Stimulated activated CD4-positive, alpha-beta T cell treated with anti-CD3 and anti-CD28 coated beads, TNF-alpha, amount 100 ng/mL, for 4 hours (primary cell): ENCODE results near the gene ENTPD6.

Source experiments
- DNase-seq, 3 experiments: peaks; one replicate each; pipeline ENCODE4 v3.0.0-alpha.2; 2020; ENCODE audit warnings: low read depth in 3 of 3

ENTPD6 gene

GRCh38 chr20:25209400-25209799, 13.9 kb downstream of the ENTPD6 start:
- DNase-seq = no peak

GRCh38 chr20:25209911-25210310, 14.4 kb downstream of the ENTPD6 start:
- DNase-seq = no peak

GRCh38 chr20:25211273-25211672, 15.8 kb downstream of the ENTPD6 start:
- no peak for DNase-seq

GRCh38 chr20:25212242-25212641, 16.7 kb downstream of the ENTPD6 start:
- no peak for DNase-seq

GRCh38 chr20:25213566-25214425, 18.3 kb downstream of the ENTPD6 start:
- DNase-seq = no peak

- DNase-seq = no peak
These were observed 18.9 kb downstream of the ENTPD6 start for GRCh38 chr20:25214426-25214790.

GRCh38 chr20:25214819-25215218, 19.3 kb downstream of the ENTPD6 start:
- no peak for DNase-seq

GRCh38 chr20:25215521-25215920, 20.0 kb downstream of the ENTPD6 start:
- no peak for DNase-seq

GRCh38 chr20:25216199-25216945, 20.9 kb downstream of the ENTPD6 start:
- no peak for DNase-seq

GRCh38 chr20:25217161-25218108, 21.9 kb downstream of the ENTPD6 start:
- no peak for DNase-seq

- DNase-seq = no peak
These were observed 22.6 kb downstream of the ENTPD6 start for GRCh38 chr20:25218109-25218486.

GRCh38 chr20:25218492-25218891, 23.0 kb downstream of the ENTPD6 start:
- DNase-seq = no peak

- no peak for DNase-seq
These were observed 23.9 kb downstream of the ENTPD6 start for GRCh38 chr20:25219365-25219764.

- DNase-seq = no peak
These were observed 24.7 kb downstream of the ENTPD6 start for GRCh38 chr20:25220021-25220730.

- no peak for DNase-seq
These were observed 25.5 kb downstream of the ENTPD6 start for GRCh38 chr20:25220810-25221591.

- DNase-seq = no peak
These were observed 26.3 kb downstream of the ENTPD6 start for GRCh38 chr20:25221592-25222460.

- no peak for DNase-seq
These were observed 27.1 kb downstream of the ENTPD6 start for GRCh38 chr20:25222461-25223178.

- no peak for DNase-seq
These were observed 27.7 kb downstream of the ENTPD6 start for GRCh38 chr20:25223179-25223661.
